ENCODE measurements around the gene NPY. TPM values are rescaled to one million over a fixed set of nuclear protein-coding genes. Genes with fewer than 3 reads are reported as not detected.

Gene NPY
- total and polyA plus RNA-seq, 2 of the 4 experiments (the other 2 are of a cell fraction): not detected

GRCh38 chr7:24336461-24336860 is 52.5 kb downstream of the NPY start:
- Histone ChIP-seq H3K4me3 (ENCODE audit: insufficient read depth, low read depth, low read length) (no peak overlapping the region), H3K27ac (ENCODE audit: insufficient read depth, low read length) (no peak overlapping the region), H4K20me1 (ENCODE audit: insufficient read depth, low read length) (no peaks in the 10 kb centered on the region), H3K4me2 (ENCODE audit: low read depth, low read length) (no peak overlapping the region), H4K91ac (ENCODE audit: insufficient read depth, low read depth, low read length) (no peak overlapping the region), H2BK5ac (ENCODE audit: low read depth, low read length, poor library complexity, severe bottlenecking) (no peak overlapping the region), H4K8ac (ENCODE audit: low read depth in 2 of 2, low read length in 2 of 2) (no peak overlapping the region), H3K9me3 (ENCODE audit: control insufficient read depth, insufficient read depth, low read length) (no peaks in the 10 kb centered on the region), H3K14ac (replicated peaks; ENCODE audit: low read depth, low read length) (no peak overlapping the region), H3K56ac (ENCODE audit: extremely low read depth, insufficient read depth, low read length) (no peak overlapping the region), H2AK9ac (replicated peaks; ENCODE audit: low read depth, low read length, poor library complexity) (no peak overlapping the region), H3K27me3 (ENCODE audit: control insufficient read depth, insufficient read depth, low read length) (no peaks in the 10 kb centered on the region), H3K4me1 (ENCODE audit: control insufficient read depth, insufficient read depth, low read length) (no peaks in the 10 kb centered on the region), H3K4ac (ENCODE audit: low read depth, low read length) (no peak overlapping the region), H2AFZ (replicated peaks; ENCODE audit: low read length, poor library complexity) (no peak overlapping the region), H3K18ac (ENCODE audit: low read depth, low read length) (no peak overlapping the region), H2AK5ac (ENCODE audit: low read depth, low read length) (no peak overlapping the region), H2BK15ac (ENCODE audit: low read depth, low read length) (no peak overlapping the region), H3K9ac (ENCODE audit: low read depth, low read length) (no peak overlapping the region), H3K79me1 (ENCODE audit: low read depth in 1 of 2, low read length in 2 of 2) (no peaks in the 10 kb centered on the region), H3K36me3 (ENCODE audit: control insufficient read depth, insufficient read depth, low read length) (no peaks in the 10 kb centered on the region), H2BK20ac (ENCODE audit: low read depth, low read length) (no peak overlapping the region), H2BK120ac (ENCODE audit: low read depth, low read length) (no peak overlapping the region), H4K5ac (ENCODE audit: low read depth, low read length) (no peak overlapping the region), H3K23ac (ENCODE audit: low read depth, low read length) (no peak overlapping the region), H3K9me1 (ENCODE audit: insufficient read depth, low read length) (no peaks in the 10 kb centered on the region)
- WGBS, 2 experiments (ENCODE audit: extremely low coverage in 2 of 2, insufficient read length in 1 of 2): 62% methylated on average over 4 of the region's 8 CpGs; no CpG with 5 or more reads in 1 of the 2 experiments
- DNase-seq: no peak
- dilution Hi-C loops (cut with HindIII; ENCODE audit: low sequenced_read_pairs, unreplicated experiment) (no loop called here), in situ Hi-C loops (cut with MboI; ENCODE audit: low sequenced_read_pairs) (no loop called here), intact Hi-C loops (cut with micrococcal nuclease) (no loop called here)
- no TSS peak for BruUV-seq (replicated peaks)
- POLR2A ChIA-PET (ENCODE audit: unreplicated experiment): no interaction called here
- ATAC-seq (ENCODE audit: low read depth): no peak
- CTCF ChIA-PET: no interaction called here
- TF ChIP-seq CTCF (conservative IDR thresholded peaks at IDR 0.05; ENCODE audit: low read depth, low read length) (no peak), MAZ (IDR thresholded peaks at IDR 0.05; ENCODE audit: borderline replicate concordance, low read depth, low read length) (no peak), CEBPB (IDR thresholded peaks at IDR 0.05; ENCODE audit: low read depth, low read length) (no peak), SMC3 (IDR thresholded peaks at IDR 0.05; ENCODE audit: low read depth, low read length) (no peak), NFE2L2 (IDR thresholded peaks at IDR 0.05; ENCODE audit: low read depth, low read length) (no peak), BHLHE40 (IDR thresholded peaks at IDR 0.05; ENCODE audit: low read depth, low read length) (no peak), FOS (IDR thresholded peaks at IDR 0.05; ENCODE audit: low read depth, low read length) (no peak), MAFK (IDR thresholded peaks at IDR 0.05; ENCODE audit: low read depth, low read length) (no peak), CHD1 (IDR thresholded peaks at IDR 0.05; ENCODE audit: low read depth, low read length) (no peak), RCOR1 (IDR thresholded peaks at IDR 0.05; ENCODE audit: insufficient replicate concordance, low read length) (no peak), MXI1 (IDR thresholded peaks at IDR 0.05; ENCODE audit: borderline replicate concordance, low read depth, low read length) (no peak), RAD21 (IDR thresholded peaks at IDR 0.05; ENCODE audit: low read length) (no peak), POLR2A (IDR thresholded peaks at IDR 0.05; ENCODE audit: low read depth, low read length) (no peak)
- TF ChIP-seq, protein P1, sequence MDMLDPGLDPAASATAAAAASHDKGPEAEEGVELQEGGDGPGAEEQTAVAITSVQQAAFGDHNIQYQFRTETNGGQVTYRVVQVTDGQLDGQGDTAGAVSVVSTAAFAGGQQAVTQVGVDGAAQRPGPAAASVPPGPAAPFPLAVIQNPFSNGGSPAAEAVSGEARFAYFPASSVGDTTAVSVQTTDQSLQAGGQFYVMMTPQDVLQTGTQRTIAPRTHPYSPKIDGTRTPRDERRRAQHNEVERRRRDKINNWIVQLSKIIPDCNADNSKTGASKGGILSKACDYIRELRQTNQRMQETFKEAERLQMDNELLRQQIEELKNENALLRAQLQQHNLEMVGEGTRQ (IDR thresholded peaks at IDR 0.05; ENCODE audit: low read depth, low read length): no peak
- TF ChIP-seq, protein P2, sequence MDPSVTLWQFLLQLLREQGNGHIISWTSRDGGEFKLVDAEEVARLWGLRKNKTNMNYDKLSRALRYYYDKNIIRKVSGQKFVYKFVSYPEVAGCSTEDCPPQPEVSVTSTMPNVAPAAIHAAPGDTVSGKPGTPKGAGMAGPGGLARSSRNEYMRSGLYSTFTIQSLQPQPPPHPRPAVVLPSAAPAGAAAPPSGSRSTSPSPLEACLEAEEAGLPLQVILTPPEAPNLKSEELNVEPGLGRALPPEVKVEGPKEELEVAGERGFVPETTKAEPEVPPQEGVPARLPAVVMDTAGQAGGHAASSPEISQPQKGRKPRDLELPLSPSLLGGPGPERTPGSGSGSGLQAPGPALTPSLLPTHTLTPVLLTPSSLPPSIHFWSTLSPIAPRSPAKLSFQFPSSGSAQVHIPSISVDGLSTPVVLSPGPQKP (IDR thresholded peaks at IDR 0.05; ENCODE audit: borderline replicate concordance, low read depth, low read length): no peak

Measured in IMR-90 (cell line).